HG02840 (cell line): ENCODE data around the gene OPN1SW.

Experiments
- ATAC-seq: cut with Tn5 transposase; IDR thresholded peaks from one replicate; pipeline ENCODE4 v1.9.1; 2021; ENCODE audit warnings: mild to moderate bottlenecking, moderate library complexity, moderate number of reproducible peaks; ENCODE audit not compliant: unreplicated experiment, low FRiP score

The OPN1SW gene

DNA sequence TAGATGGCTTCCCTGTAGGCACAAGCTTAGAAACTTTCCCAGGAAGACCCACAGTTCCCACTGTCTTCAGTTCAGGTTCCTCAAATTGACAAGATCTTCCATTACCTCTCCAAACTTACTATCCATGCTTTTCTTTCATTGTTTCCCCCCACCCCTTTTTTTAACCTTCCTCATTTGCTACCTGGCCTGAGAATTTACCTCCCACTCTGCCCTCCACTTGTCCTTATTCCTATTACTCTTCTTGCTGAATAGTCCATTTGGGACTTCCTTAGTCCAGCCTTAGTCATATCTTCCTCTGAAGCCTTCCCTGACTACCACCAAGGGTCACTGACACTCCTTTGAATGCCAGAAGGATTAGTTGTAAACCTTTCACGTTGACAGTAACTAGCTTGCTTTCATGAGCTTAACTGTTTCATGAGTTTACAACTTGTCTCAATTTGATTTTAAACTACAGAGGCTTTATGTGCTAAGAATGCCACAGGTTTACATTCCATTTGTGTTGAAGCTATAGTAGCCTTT is 37.7 kb downstream of the OPN1SW start:
- ATAC-seq = no peak

GRCh38 chr7:128737441-128737840 is 38.2 kb downstream of the OPN1SW start:
- ATAC-seq = no peak

DNA sequence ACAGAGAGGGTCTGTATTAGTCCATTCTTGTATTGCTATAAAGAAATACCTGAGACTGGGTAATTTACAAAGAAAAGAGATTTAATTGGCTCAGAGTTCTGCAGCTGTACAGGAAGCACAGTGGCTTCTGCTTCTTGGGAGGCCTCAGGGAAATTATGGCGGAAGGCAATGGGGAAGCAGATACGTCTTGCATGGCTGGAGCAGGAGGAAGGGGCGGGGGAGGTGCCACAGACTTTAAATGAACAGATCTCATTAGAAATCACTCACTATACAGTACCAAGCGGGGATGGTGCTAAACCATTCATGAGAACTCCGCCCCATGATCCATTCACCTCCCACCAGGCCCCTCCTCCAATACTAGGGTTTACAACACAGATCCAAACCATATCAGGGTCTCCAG is 40.2 kb downstream of the OPN1SW start:
- no peak for ATAC-seq

GRCh38 chr7:128734890-128735289 is 40.7 kb downstream of the OPN1SW start:
- ATAC-seq = no peak

DNA sequence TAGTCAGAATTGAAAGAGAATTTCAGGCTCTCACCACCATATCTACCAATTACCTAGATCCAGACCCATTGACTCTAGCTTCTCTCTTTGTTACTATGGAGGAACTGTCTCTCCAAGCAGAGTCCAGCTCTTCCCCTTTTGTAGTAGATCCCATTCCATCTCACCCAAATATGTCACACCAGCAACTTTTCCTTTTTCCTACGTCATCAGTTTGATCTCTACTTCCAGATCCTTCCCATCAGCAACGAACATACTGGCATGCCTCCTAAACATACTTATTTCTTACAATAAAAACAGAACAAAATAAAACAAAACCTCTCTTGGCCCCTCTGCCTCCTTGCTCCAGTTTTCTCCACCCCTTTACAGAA is 42.3 kb downstream of the OPN1SW start:
- ATAC-seq = no peak

DNA sequence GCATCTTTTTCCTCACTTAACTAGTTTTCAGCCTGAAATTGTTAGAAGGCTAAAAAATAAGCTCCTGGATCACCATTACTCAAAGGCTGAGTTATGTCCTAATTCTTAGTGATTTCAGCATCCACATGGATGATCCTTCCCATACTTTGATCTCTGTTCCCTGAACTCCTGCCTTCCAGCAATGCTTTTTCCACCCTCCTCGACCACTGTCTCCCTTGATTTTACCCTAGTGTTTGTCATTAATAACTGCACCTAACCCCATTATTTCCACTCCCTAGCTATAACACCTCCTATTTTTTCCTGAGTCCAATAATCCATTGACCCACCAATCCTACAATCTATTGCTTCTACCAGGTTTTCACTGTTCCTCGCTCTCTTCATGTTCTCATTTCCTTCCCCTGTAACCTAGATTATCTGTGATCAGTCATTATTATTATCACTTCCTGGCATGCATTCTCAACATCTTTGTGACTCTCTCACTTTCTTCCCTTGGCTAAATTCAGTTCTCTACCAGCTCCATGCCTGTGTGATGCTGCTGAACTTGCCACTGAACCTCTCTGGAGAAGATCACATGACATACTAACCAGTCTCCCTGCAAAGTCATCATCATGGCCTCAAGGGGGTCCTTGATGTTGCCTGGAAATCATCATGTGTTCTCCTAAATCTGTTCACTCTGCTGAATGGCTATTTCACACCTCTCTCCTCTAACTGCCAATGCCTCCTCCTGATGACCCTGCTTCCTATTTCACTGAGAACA is 42.9 kb downstream of the OPN1SW start:
- ATAC-seq = no peak

GRCh38 chr7:128731184-128731583 is 44.4 kb downstream of the OPN1SW start:
- ATAC-seq = no peak

GRCh38 chr7:128729494-128729893 is 46.1 kb downstream of the OPN1SW start:
- ATAC-seq = no peak

DNA sequence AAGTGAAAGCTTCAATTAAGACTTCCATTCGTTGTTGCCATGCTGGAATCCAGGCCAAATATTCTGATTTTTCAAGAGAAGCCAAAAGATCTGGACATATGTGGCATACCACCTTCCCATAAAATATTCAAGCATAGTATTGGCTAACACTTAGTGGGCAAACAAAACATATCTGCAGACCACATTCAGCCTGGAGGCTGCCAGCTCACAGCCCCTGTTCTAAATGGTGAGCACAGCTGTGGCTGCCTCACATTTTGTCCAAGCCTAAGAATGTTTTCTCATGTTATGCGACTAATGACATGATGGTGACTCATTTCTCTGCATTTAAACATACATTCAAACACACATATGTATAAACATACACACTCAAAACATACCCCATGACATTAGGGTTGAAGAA is 47.0 kb downstream of the OPN1SW start:
- ATAC-seq = no peak

- ATAC-seq = no peak
Observed at GRCh38 chr7:128727239-128727638, 48.4 kb downstream of the OPN1SW start.

- no peak for ATAC-seq
Observed at GRCh38 chr7:128726737-128727072, 48.9 kb downstream of the OPN1SW start.

GRCh38 chr7:128726059-128726736 is 49.4 kb downstream of the OPN1SW start:
- no peak for ATAC-seq

DNA sequence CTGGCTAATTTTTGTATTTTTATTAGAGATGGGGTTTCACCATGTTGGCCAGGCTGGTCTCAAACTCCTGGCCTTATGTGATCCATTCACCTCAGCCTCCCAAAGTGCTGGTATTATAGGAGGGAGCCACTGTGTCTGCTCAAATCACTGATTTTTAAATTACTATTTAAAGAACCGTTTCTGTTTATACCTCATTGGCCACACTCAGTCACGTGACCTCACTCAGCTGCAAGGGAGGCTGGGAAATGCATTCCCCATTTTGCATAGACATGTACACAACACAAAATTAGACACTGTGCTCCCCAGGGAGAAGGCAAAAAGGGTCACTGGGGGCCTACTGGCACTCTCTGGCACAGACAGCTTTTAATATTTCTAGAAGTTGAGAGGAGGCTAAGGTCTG is 50.1 kb downstream of the OPN1SW start:
- ATAC-seq = no peak

DNA sequence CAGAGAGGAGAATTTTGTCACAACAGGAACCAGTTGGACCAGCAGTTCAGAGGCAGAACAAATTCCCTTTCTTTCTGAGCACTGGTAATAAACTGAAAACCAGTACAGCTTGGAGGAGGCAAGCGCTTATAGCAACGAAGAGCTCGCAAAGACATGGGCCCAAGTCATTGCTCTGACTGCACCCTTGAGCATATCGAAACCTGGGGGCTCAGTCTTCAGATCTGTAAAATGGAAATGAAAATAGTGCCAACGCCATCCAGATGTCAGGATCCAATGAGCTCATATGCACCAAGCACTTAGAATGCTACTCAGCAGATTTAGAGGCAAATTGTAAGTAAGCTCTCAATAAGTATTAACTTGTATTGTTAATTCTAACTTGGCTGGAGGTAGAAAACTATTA is 50.9 kb downstream of the OPN1SW start:
- ATAC-seq = no peak
